C4-2B (cell line): ENCODE measurements around the gene ADARB2.

Experiments used
- ZFX ChIP-seq: fragments of 450-650 bp; IDR thresholded peaks from 2 replicates; pipeline ENCODE4 v1.6.1; 2017
- TF ChIP-seq, protein P1 (sequence below): fragments of 450-650 bp; conservative IDR thresholded peaks from 2 replicates; pipeline ENCODE4 v1.5.1; 2017; ENCODE audit warnings: mild to moderate bottlenecking

DNA sequence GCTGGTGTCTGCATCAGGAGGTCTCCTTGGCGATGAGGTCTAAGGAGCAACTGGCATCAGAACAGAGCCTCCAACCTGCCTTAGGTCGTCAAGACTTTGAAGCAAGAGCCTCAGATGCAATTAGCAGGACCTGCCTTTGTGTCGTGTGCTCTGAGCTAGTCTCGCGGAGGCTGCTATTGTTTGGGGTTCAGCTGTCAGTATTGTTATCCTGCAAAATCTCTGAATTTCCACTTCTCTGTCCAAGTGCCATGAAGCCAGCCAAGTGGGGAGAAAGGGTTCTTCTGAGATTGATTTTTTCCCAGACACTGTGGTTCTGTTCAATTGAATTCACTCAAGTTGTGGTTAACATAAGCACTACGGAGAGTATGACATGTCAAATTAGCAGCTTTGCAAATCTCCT lies 78.7 kb downstream of the ADARB2 start:
- TF ChIP-seq, protein P1, sequence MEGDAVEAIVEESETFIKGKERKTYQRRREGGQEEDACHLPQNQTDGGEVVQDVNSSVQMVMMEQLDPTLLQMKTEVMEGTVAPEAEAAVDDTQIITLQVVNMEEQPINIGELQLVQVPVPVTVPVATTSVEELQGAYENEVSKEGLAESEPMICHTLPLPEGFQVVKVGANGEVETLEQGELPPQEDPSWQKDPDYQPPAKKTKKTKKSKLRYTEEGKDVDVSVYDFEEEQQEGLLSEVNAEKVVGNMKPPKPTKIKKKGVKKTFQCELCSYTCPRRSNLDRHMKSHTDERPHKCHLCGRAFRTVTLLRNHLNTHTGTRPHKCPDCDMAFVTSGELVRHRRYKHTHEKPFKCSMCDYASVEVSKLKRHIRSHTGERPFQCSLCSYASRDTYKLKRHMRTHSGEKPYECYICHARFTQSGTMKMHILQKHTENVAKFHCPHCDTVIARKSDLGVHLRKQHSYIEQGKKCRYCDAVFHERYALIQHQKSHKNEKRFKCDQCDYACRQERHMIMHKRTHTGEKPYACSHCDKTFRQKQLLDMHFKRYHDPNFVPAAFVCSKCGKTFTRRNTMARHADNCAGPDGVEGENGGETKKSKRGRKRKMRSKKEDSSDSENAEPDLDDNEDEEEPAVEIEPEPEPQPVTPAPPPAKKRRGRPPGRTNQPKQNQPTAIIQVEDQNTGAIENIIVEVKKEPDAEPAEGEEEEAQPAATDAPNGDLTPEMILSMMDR, result no peak
- no peak for TF ChIP-seq ZFX
